ENCODE data around the gene SLC12A8. TPM values are rescaled to one million over a fixed set of nuclear protein-coding genes. Genes with fewer than 3 reads are reported as not detected.

The SLC12A8 gene
- total RNA-seq, 1 donor from 2014 or later = 6.1 TPM

DNA sequence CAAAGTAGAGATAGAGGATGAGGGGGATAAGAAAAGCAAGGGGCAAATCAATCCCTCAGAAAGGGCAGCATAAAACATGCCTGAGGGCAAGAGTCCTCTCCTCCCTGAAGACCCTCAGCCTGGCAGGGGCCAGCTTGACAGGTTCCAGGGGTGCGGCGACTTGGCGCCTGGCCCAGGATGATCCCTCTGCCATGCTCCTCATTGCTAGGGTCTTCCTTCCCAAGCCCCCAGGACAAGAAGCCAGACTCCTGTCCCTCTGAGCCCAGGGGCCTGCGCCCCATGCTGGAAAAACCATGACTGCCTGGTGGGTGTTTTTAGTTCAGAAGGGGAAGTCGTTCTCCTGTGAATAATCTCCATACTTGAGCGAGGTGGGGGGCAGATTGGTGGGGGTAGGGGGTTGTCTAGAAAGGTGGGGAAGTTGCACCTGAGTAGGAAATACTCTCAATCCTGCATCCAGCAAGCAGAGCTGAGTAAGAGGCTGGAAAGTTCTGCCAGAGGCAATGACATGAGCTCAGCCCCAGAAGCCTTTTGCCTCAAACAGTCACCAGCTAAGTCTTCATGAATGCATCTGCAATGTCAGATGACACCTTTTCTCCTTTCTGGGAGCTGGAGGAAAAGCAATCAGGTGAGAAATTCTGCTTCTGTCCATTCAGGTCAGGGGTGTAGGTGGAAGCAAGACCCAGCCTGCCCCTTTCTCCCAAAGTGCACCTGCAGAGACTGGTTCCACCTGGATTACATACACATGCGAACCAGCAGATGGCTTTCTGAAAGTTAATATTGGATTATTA, 18.3 kb downstream of the SLC12A8 start:
- Mint-ChIP-seq H3K4me3 (ENCODE audit: unreplicated experiment) (no peak overlapping the region), H3K27ac (ENCODE audit: unreplicated experiment) (no peak overlapping the region)
- TF ChIP-seq, protein P1, sequence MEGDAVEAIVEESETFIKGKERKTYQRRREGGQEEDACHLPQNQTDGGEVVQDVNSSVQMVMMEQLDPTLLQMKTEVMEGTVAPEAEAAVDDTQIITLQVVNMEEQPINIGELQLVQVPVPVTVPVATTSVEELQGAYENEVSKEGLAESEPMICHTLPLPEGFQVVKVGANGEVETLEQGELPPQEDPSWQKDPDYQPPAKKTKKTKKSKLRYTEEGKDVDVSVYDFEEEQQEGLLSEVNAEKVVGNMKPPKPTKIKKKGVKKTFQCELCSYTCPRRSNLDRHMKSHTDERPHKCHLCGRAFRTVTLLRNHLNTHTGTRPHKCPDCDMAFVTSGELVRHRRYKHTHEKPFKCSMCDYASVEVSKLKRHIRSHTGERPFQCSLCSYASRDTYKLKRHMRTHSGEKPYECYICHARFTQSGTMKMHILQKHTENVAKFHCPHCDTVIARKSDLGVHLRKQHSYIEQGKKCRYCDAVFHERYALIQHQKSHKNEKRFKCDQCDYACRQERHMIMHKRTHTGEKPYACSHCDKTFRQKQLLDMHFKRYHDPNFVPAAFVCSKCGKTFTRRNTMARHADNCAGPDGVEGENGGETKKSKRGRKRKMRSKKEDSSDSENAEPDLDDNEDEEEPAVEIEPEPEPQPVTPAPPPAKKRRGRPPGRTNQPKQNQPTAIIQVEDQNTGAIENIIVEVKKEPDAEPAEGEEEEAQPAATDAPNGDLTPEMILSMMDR (IDR thresholded peaks at IDR 0.05) = no peak

DNA sequence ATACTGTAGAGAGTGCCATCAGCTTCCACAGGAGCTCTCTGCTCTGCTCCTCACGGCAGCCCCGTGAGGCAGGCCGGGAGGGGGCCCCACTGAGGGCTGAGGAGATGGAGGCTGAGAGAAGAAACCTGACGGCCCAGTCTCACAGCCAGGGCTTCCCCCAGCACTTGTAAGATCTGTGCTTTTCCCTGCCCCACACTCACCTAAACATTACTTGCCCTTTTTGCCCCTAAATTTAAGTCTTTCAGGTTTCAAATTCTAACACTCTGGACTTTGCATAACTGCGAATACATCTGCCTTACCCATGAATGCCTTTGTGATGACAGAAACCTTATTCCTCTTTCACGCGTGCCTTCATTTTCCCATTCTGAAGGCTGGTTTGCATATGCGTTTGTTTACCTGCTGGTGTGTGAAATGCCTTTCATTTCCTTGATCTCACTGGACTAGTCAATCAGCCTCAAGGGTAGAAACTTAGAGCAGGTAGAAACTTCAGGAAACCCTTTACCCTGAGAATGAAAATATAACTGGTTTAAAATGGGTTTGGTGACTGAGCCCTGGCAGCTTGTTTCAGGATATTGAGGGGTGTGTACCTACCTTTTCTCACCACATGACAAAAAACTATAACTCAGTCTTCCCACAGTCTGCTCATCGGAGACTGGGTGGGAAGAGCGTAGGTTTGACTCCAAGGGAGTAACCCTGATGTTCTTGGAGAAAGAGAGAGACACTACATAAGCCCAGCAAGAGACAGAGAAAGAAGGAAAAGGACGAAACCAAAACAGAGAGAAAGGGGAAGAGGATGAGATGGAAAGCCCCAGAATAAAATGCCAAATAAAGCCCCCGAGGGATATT, 20.1 kb downstream of the SLC12A8 start:
- Mint-ChIP-seq H3K27me3 (ENCODE audit: low read depth) (no peaks in the 10 kb centered on the region), H3K4me3 (ENCODE audit: unreplicated experiment) (no peak overlapping the region), H3K9me3 (ENCODE audit: low read depth) (no peaks in the 10 kb centered on the region), H3K36me3 (ENCODE audit: low read depth) (no peaks in the 10 kb centered on the region), H3K27ac (ENCODE audit: unreplicated experiment) (no peak overlapping the region), H3K4me1 (ENCODE audit: low read depth) (peaks cover 5% of the 10 kb centered on the region)
- no peak for DNase-seq (ENCODE audit: low spot score)
- TF ChIP-seq, protein P1 (IDR thresholded peaks at IDR 0.05) = no peak

More for the DNA sequence above, 18.3 kb downstream of the SLC12A8 start:
- Mint-ChIP-seq H3K9me3 (ENCODE audit: low read depth) (no peaks in the 10 kb centered on the region), H3K27me3 (ENCODE audit: low read depth) (no peaks in the 10 kb centered on the region), H3K36me3 (ENCODE audit: low read depth) (no peaks in the 10 kb centered on the region), H3K4me1 (ENCODE audit: low read depth) (peaks cover 5% of the 10 kb centered on the region)
- DNase-seq (ENCODE audit: low spot score) = no peak

DNA sequence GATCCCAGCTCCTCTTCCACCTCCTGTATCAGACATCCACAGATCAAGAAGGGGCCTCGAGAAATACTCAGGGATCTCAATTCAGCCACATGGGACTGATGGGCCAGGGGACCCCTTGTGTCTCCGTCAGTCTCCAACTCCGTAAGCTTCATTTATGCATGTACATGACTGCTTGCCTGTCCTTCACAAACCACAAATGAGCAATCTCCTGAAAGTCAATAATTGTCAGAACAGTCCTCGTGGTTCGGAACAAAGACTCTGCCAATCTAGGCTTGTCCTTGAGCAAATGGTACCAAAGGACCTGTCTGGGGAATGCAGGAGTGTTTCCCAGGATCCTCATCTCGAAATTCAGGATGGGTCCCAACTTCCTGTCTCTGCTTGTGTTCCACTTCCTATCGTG, 20.8 kb downstream of the SLC12A8 start:
- no peak overlapping the region for H3K27ac Mint-ChIP-seq (ENCODE audit: unreplicated experiment)
- no peak overlapping the region for H3K4me3 Mint-ChIP-seq (ENCODE audit: unreplicated experiment)
- H3K27me3 Mint-ChIP-seq (ENCODE audit: low read depth) = no peaks in the 10 kb centered on the region
- H3K36me3 Mint-ChIP-seq (ENCODE audit: low read depth) = no peaks in the 10 kb centered on the region
- DNase-seq (ENCODE audit: low spot score) = no peak
- TF ChIP-seq, protein P1 (IDR thresholded peaks at IDR 0.05) = no peak
- peaks cover 10% of the 10 kb centered on the region for H3K4me1 Mint-ChIP-seq (ENCODE audit: low read depth)
- no peaks in the 10 kb centered on the region for H3K9me3 Mint-ChIP-seq (ENCODE audit: low read depth)

- TF ChIP-seq, protein P1 (IDR thresholded peaks at IDR 0.05) = no peak
- no peak for DNase-seq (ENCODE audit: low spot score)
- H3K27ac Mint-ChIP-seq (ENCODE audit: unreplicated experiment) = no peak overlapping the region
- no peaks in the 10 kb centered on the region for H3K27me3 Mint-ChIP-seq (ENCODE audit: low read depth)
- H3K9me3 Mint-ChIP-seq (ENCODE audit: low read depth) = no peaks in the 10 kb centered on the region
- peaks cover 15% of the 10 kb centered on the region for H3K4me1 Mint-ChIP-seq (ENCODE audit: low read depth)
- no peak overlapping the region for H3K4me3 Mint-ChIP-seq (ENCODE audit: unreplicated experiment)
- H3K36me3 Mint-ChIP-seq (ENCODE audit: low read depth) = no peaks in the 10 kb centered on the region
Measured at GRCh38 chr3:125191256-125191655, 21.3 kb downstream of the SLC12A8 start.

DNA sequence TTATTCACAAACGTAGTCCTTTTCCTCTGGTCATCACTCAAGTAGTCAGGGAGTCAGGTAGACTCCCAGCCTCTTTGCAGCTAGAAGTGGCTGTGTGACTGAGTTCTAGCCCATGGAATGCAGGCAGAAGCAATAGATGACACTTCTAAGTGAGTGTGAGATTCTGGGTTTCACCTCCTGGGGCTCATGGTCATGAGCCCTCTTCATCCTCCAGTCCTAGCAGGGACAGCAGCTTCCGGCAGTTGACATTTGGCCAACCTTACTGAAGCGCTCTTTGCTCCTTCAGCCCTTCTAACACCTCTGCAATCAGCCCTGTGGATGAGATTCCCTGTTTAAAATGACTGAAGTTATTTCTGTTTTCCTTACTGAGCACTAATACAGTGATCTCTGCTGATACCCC, 21.8 kb downstream of the SLC12A8 start:
- TF ChIP-seq, protein P1 (IDR thresholded peaks at IDR 0.05) = no peak
- no peak overlapping the region for H3K27ac Mint-ChIP-seq (ENCODE audit: unreplicated experiment)

More for the DNA sequence above, 21.8 kb downstream of the SLC12A8 start:
- Mint-ChIP-seq H3K9me3 (ENCODE audit: low read depth) (no peaks in the 10 kb centered on the region), H3K36me3 (ENCODE audit: low read depth) (no peaks in the 10 kb centered on the region), H3K27me3 (ENCODE audit: low read depth) (no peaks in the 10 kb centered on the region), H3K4me3 (ENCODE audit: unreplicated experiment) (no peak overlapping the region), H3K4me1 (ENCODE audit: low read depth) (peaks cover 20% of the 10 kb centered on the region)
- DNase-seq (ENCODE audit: low spot score) = no peak
